MM.1S (cell line): ENCODE results near the gene CUL5.

Experiments
- EZH2 ChIP-seq: fragments of 300-600 bp; sonication (generic); optimal IDR thresholded peaks from 2 replicates; pipeline ENCODE3; 2017; ENCODE audit warnings: low read depth, mild to moderate bottlenecking, antibody characterized with exemption, low read length, mixed read lengths
- EZH2phosphoT487 ChIP-seq: fragments of 300-600 bp; sonication (generic); IDR thresholded peaks from 2 replicates; pipeline ENCODE4 v1.6.1; 2018; ENCODE audit warnings: antibody characterized with exemption, low read length
- TF ChIP-seq, protein P1 (sequence below): fragments of 300-600 bp; sonication (generic); IDR thresholded peaks from 2 replicates; pipeline ENCODE4 v1.5.1; 2016; ENCODE audit warnings: antibody characterized with exemption, low read length, mixed read lengths

DNA sequence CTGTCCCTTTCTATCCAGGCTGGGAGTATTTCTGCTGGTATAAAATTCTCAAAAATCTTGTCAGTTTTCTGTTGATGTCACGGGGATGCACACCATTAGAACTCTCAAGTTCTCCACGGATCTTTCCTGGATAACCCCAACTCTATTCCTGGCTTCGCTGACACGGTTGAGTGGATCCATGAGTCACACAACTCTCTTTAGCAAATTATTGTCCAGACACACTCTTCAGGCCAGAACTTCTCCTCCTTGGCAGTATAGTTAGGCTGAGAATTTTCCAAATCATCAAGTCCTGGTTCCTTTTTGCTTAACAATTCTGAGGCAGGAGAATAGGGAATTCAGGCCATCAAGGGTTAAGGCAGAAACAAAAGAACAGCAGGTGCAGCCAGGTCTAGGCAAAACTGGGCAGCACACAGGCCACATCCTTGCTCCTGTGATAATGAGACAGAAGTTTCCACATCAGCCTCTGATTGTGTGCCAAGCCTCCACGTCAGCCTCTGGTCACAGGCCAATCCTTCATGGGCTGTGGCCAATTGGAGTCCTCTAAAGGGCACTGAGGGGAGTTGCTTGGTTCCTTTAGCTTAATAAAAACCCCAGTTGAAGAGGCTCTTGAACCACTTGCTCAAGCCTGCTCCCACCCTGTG lies 106.9 kb downstream of the CUL5 start:
- TF ChIP-seq EZH2phosphoT487 (no peak), EZH2 (no peak)
- TF ChIP-seq, protein P1, sequence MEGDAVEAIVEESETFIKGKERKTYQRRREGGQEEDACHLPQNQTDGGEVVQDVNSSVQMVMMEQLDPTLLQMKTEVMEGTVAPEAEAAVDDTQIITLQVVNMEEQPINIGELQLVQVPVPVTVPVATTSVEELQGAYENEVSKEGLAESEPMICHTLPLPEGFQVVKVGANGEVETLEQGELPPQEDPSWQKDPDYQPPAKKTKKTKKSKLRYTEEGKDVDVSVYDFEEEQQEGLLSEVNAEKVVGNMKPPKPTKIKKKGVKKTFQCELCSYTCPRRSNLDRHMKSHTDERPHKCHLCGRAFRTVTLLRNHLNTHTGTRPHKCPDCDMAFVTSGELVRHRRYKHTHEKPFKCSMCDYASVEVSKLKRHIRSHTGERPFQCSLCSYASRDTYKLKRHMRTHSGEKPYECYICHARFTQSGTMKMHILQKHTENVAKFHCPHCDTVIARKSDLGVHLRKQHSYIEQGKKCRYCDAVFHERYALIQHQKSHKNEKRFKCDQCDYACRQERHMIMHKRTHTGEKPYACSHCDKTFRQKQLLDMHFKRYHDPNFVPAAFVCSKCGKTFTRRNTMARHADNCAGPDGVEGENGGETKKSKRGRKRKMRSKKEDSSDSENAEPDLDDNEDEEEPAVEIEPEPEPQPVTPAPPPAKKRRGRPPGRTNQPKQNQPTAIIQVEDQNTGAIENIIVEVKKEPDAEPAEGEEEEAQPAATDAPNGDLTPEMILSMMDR = no peak
